ENCODE data around the gene JPT1. TPM values are rescaled to one million over a fixed set of nuclear protein-coding genes. Genes with fewer than 3 reads are reported as not detected.

The JPT1 gene
- total and polyA plus RNA-seq, 10 donors: 47.1 to 192 (median 99.5) TPM

DNA sequence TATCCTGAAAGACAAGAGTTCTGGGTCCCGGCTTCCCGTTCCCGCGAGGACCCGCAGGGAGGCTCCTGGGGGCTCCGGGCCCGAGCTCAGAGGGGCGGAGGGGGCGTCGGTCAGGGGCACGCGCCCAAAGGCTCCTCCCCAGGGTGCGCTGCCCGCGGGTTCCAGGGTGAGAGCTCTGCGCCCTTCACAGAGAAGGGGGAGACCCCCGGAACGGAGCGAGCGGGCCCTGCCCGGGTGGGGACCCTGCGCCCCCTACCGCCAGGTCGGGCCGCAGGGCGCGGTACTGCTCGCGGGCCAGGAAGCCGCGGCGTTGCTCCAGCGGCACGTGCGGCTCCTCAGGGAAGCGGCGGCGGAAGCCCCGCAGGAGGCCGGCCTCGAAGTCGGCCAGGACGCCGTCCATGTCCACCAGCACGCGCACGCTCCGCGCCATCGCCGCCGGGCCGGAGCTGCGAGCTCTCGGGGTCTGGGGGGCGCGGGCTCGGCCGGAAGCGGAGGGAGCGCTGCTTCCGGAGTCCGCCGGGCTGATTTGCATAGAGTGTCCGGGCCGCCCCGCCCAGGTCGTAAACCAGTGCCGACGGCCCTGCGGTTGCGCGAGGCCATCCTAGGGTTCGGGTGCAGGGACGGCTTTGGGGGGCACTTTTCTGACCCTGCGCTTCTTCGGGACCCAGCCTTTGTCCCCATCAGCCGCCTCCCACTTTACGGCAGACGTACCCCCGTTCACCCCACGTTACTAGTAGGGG lies 22.9 kb downstream of the JPT1 start, which contains the start of gene NT5C:
Gene NT5C, minus strand, starts transcription at position 465 of the 740 bp plus-strand sequence. Its CDS starts 35 bp downstream, at position 430.
- Histone ChIP-seq H3K27ac (peak within 1 kb of the TSS; percentile 88 to 96 (median 94)), H3K4me3 (peak within 1 kb of the TSS; percentile 61 to 96 (median 88)), H3K9me3 (no peaks in the 10 kb centered on the region), H3K27me3 (replicated peaks in 1 of 7) (no peaks in the 10 kb centered on the region), H3K36me3 (peaks cover 0 to 47% (median 27%) of the 10 kb centered on the region in 6 donors), H3K4me1 (peaks cover 11 to 48% (median 29%) of the 10 kb centered on the region in 6 donors)
- intact Hi-C loops (cut with DNase I; ENCODE audit: low total_unique reads): no loop called here
- peak in 2 of 3 donors; percentile 30 to 49 for TF ChIP-seq POLR2A (IDR thresholded peaks at IDR 0.05)
- TF ChIP-seq POLR2AphosphoS5 (IDR thresholded peaks at IDR 0.05): peak; percentile 87 to 89 (median 89)
- TF ChIP-seq, protein P1, sequence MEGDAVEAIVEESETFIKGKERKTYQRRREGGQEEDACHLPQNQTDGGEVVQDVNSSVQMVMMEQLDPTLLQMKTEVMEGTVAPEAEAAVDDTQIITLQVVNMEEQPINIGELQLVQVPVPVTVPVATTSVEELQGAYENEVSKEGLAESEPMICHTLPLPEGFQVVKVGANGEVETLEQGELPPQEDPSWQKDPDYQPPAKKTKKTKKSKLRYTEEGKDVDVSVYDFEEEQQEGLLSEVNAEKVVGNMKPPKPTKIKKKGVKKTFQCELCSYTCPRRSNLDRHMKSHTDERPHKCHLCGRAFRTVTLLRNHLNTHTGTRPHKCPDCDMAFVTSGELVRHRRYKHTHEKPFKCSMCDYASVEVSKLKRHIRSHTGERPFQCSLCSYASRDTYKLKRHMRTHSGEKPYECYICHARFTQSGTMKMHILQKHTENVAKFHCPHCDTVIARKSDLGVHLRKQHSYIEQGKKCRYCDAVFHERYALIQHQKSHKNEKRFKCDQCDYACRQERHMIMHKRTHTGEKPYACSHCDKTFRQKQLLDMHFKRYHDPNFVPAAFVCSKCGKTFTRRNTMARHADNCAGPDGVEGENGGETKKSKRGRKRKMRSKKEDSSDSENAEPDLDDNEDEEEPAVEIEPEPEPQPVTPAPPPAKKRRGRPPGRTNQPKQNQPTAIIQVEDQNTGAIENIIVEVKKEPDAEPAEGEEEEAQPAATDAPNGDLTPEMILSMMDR (IDR thresholded peaks at IDR 0.05 in 8 of 11, conservative IDR thresholded peaks at IDR 0.05 in 3 of 11): peak; percentile 36 to 86 (median 72)
- 0 to 1% (median 1%) methylated on average over 34 to 82 of the region's 82 CpGs for WGBS, 5 donors
- peak; percentile 95 for DNase-seq

DNA sequence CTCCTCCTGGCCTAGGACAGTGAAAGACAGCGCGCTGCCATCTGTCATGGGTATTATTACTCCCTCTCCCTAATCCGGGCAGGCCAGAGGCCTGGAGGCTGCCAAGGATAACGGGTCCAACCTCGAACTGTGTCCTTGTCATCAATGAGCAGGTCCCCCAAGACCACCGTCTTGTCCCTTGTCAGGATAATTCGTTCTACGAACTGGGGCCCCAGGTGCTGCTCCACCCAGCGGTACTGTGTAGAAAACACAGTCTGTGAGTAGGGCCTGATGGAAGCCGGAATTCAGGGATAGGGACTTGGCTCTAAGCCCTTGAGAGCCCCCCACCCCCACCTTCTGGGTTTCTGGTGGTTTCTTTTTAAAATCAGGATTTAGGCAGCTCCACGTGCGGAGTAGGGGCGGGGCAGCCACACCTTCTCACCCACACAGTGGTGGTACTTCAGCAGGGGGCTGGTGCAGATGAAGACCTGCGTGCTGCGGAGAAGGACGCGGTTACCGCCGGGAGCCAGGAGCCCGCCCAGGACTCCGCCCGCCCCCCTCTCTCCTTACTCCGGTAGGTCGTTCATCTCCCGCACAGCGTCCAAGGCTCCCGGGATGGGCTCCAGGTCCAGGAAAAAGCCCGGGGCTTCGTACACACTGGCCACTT lies 23.6 kb downstream of the JPT1 start:
- peak overlapping the region; percentile 88 to 96 (median 94) for H3K27ac ChIP-seq
- DNase-seq: peak; percentile 86
- H3K4me1 ChIP-seq: peaks cover 16 to 55% (median 35%) of the 10 kb centered on the region in 6 donors
- no peaks in the 10 kb centered on the region for H3K9me3 ChIP-seq
- WGBS, 5 donors: 13 to 21% (median 18%) methylated on average over 19 to 29 of the region's 29 CpGs
- H3K27me3 ChIP-seq (replicated peaks in 1 of 7): no peaks in the 10 kb centered on the region
- no peak for TF ChIP-seq POLR2A (IDR thresholded peaks at IDR 0.05)
- TF ChIP-seq POLR2AphosphoS5 (IDR thresholded peaks at IDR 0.05): no peak
- TF ChIP-seq, protein P1 (IDR thresholded peaks at IDR 0.05 in 8 of 11, conservative IDR thresholded peaks at IDR 0.05 in 3 of 11): peak in 6 of 11 experiments; percentile 16 to 61 (median 35)
- intact Hi-C loops (cut with DNase I; ENCODE audit: low total_unique reads): no loop called here
- H3K36me3 ChIP-seq: peaks cover 0 to 40% (median 24%) of the 10 kb centered on the region in 6 donors
- peak overlapping the region; percentile 61 to 96 (median 88) for H3K4me3 ChIP-seq

DNA sequence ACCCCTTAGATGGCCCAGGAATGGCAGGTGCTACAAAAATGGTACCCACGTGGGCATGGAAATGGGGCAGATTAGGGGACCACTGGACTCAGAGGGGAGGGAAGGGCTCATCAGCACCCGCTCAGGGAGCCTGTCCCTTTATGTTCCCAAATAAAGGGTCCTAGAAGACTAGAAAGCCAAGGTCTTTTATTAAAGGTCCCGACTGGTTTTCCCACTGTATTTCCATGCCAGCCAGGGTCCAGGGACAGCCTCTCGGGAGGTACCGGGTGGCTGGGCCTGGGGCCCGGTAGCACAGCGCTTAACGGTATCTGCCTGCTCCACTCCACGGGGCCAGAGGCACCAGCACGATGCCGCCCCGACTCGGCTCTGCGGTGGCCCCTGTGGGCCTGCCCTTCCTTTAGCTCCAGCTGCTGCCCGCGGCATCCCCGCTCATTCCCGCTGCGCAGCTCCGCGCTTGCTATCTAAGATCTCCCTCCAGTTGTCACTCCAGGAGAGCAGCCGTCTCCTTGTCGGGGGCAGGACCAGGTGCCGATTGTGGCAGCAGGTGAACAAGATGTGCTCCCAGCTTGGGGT lies 24.2 kb downstream of the JPT1 start:
- Histone ChIP-seq H3K4me1 (peaks cover 22 to 61% (median 41%) of the 10 kb centered on the region in 6 donors), H3K4me3 (peak overlapping the region in 6 of 8 donors; percentile 61 to 96 (median 90)), H3K36me3 (peaks cover 0 to 34% (median 22%) of the 10 kb centered on the region in 6 donors), H3K27ac (peak overlapping the region in 7 of 8 donors; percentile 88 to 96 (median 94)), H3K27me3 (replicated peaks in 1 of 7) (no peaks in the 10 kb centered on the region), H3K9me3 (no peaks in the 10 kb centered on the region)
- intact Hi-C loops (cut with DNase I; ENCODE audit: low total_unique reads): no loop called here
- peak in 1 of 3 donors; percentile 7 for TF ChIP-seq POLR2AphosphoS5 (IDR thresholded peaks at IDR 0.05)
- TF ChIP-seq, protein P1 (IDR thresholded peaks at IDR 0.05 in 8 of 11, conservative IDR thresholded peaks at IDR 0.05 in 3 of 11): no peak
- DNase-seq: peak; percentile 79
- 84 to 92% (median 86%) methylated on average over 17 to 24 of the region's 24 CpGs for WGBS, 5 donors

Data from spleen (tissue), 11 donors.